CD4-positive, CD25-positive, alpha-beta regulatory T cell (primary cell): Measurements from ENCODE around the gene NACC2. TPM values are rescaled to one million over a fixed set of nuclear protein-coding genes. Genes with fewer than 3 reads are reported as not detected.
A peak's percentile ranks its signal among the peaks of the same experiment; 100 is the strongest.

Experiments used
- ATAC-seq, 2 donors: fragments of 150-1000 bp; cut with Tn5 transposase; one replicate each; pipeline ENCODE4 v1.10.0; 2021; ENCODE audit warnings: low read depth in 2 of 2, moderate number of reproducible peaks in 2 of 2, moderate library complexity in 1 of 2
- DNase-seq, 3 donors: peaks; one replicate each; pipeline versions ENCODE4 v3.0.0 to v3.0.0-alpha.2; 2012 to 2022; ENCODE audit warnings: mixed read lengths in 1 of 3
- H3K27ac ChIP-seq: one replicate; pipeline ENCODE4 v1.7.0; 2013; ENCODE audit warnings: mild to moderate bottlenecking, low read length; ENCODE audit not compliant: insufficient read depth, poor library complexity, severe bottlenecking
- H3K27me3 ChIP-seq: one replicate; pipeline ENCODE4 v1.7.0; 2013; ENCODE audit warnings: low read length; ENCODE audit not compliant: control insufficient read depth, insufficient read depth
- H3K36me3 ChIP-seq: one replicate; pipeline ENCODE4 v1.7.0; 2013; ENCODE audit warnings: mild to moderate bottlenecking, low read length, moderate library complexity; ENCODE audit not compliant: control insufficient read depth, insufficient read depth
- H3K4me1 ChIP-seq: 2 replicates; pipeline ENCODE4 v1.7.0; 2013; ENCODE audit warnings: mild to moderate bottlenecking, low read length; ENCODE audit not compliant: insufficient read depth, control insufficient read depth, poor library complexity, severe bottlenecking
- H3K4me3 ChIP-seq: one replicate; pipeline ENCODE4 v1.7.0; 2013; ENCODE audit warnings: low read depth, mild to moderate bottlenecking, low read length, moderate library complexity
- H3K9me3 ChIP-seq, 2 experiments: 1 replicate in 1 of 2; 2 replicates in 1 of 2; pipeline ENCODE4 v1.7.0; 2013; ENCODE audit warnings: low read length in 2 of 2, mild to moderate bottlenecking in 1 of 2, moderate library complexity in 1 of 2; ENCODE audit not compliant: control insufficient read depth in 2 of 2
- H3K27ac Mint-ChIP-seq, 3 donors: one replicate each; pipeline ENCODE4 v1.8.0; 2020 to 2022; ENCODE audit warnings: mild to moderate bottlenecking in 3 of 3, mixed read lengths in 3 of 3, moderate library complexity in 2 of 3
- H3K27me3 Mint-ChIP-seq: one replicate; pipeline ENCODE4 v1.8.0; 2022; ENCODE audit warnings: mild to moderate bottlenecking, mixed read lengths
- H3K36me3 Mint-ChIP-seq: one replicate; pipeline ENCODE4 v1.8.0; 2020; ENCODE audit warnings: mixed read lengths
- H3K4me1 Mint-ChIP-seq, 4 donors: one replicate each; pipeline ENCODE4 v1.8.0; 2020 to 2022; ENCODE audit warnings: mixed read lengths in 4 of 4, mild to moderate bottlenecking in 1 of 4
- H3K4me3 Mint-ChIP-seq, 4 donors: one replicate each; pipeline ENCODE4 v1.8.0; 2020 to 2022; ENCODE audit warnings: mild to moderate bottlenecking in 4 of 4, mixed read lengths in 4 of 4, moderate library complexity in 3 of 4
- H3K9me3 Mint-ChIP-seq, 7 donors: one replicate each; pipeline ENCODE4 v1.8.0; 2020 to 2022; ENCODE audit warnings: mixed read lengths in 7 of 7, mild to moderate bottlenecking in 3 of 7, moderate library complexity in 2 of 7
- polyA plus RNA-seq, 4 donors: library from polyadenylated mRNA; unstranded; fragments of 300-500 nt; fragmentation: Illumina TruSeq; gene quantifications; one replicate each; pipeline ENCODE4 v1.2.3, GENCODE V29; 2021
- total RNA-seq: library from RNA; stranded (reverse); gene quantifications from one replicate; pipeline ENCODE4 v1.2.3, GENCODE V29; 2022

The NACC2 gene
- total and polyA plus RNA-seq, 5 donors from 2014 or later: 0.76 to 4.8 (median 1.0) TPM

- H3K27ac Mint-ChIP-seq: no peak overlapping the region
- H3K4me1 ChIP-seq: peaks cover 25% of the 10 kb centered on the region
- no peaks in the 10 kb centered on the region for H3K9me3 Mint-ChIP-seq
- H3K27ac ChIP-seq: no peak overlapping the region
- ATAC-seq: no peak
- no peaks in the 10 kb centered on the region for H3K27me3 ChIP-seq
- H3K27me3 Mint-ChIP-seq: peaks cover 5% of the 10 kb centered on the region
- no peaks in the 10 kb centered on the region for H3K36me3 Mint-ChIP-seq
- H3K4me3 Mint-ChIP-seq: peak overlapping the region in 2 of 4 donors; percentile 15 to 87
- H3K4me1 Mint-ChIP-seq: peaks cover 4 to 24% (median 7%) of the 10 kb centered on the region in 4 donors
- no peaks in the 10 kb centered on the region for H3K36me3 ChIP-seq
- DNase-seq: no peak
- H3K9me3 ChIP-seq: no peaks in the 10 kb centered on the region
- no peak overlapping the region for H3K4me3 ChIP-seq
Measured at GRCh38 chr9:136092353-136092650, 2.8 kb downstream of the NACC2 start.

GRCh38 chr9:136091582-136092352 lies 3.3 kb downstream of the NACC2 start:
- Histone ChIP-seq H3K9me3 (no peaks in the 10 kb centered on the region), H3K4me3 (no peak overlapping the region), H3K36me3 (no peaks in the 10 kb centered on the region), H3K27me3 (no peaks in the 10 kb centered on the region), H3K4me1 (peaks cover 25% of the 10 kb centered on the region), H3K27ac (no peak overlapping the region)
- ATAC-seq (no peak), DNase-seq (no peak)
- peak overlapping the region in 3 of 4 donors; percentile 41 to 87 (median 58) for H3K4me3 Mint-ChIP-seq
- H3K9me3 Mint-ChIP-seq: no peaks in the 10 kb centered on the region
- H3K4me1 Mint-ChIP-seq: peaks cover 4 to 24% (median 7%) of the 10 kb centered on the region in 4 donors
- H3K27ac Mint-ChIP-seq: peak overlapping the region in 1 of 3 donors; percentile 56
- H3K27me3 Mint-ChIP-seq: peaks cover 5% of the 10 kb centered on the region
- no peaks in the 10 kb centered on the region for H3K36me3 Mint-ChIP-seq

GRCh38 chr9:136090768-136091581 lies 4.1 kb downstream of the NACC2 start:
- Mint-ChIP-seq H3K27ac (peak overlapping the region in 1 of 3 donors; percentile 56), H3K36me3 (no peaks in the 10 kb centered on the region), H3K4me3 (peak overlapping the region in 1 of 4 donors; percentile 84), H3K4me1 (peaks cover 4 to 20% (median 7%) of the 10 kb centered on the region in 4 donors), H3K9me3 (no peaks in the 10 kb centered on the region), H3K27me3 (peaks cover 5% of the 10 kb centered on the region)
- ATAC-seq (no peak), DNase-seq (no peak)
- H3K36me3 ChIP-seq: no peaks in the 10 kb centered on the region
- no peak overlapping the region for H3K27ac ChIP-seq
- H3K4me1 ChIP-seq: peaks cover 21% of the 10 kb centered on the region
- H3K9me3 ChIP-seq: no peaks in the 10 kb centered on the region
- no peaks in the 10 kb centered on the region for H3K27me3 ChIP-seq
- H3K4me3 ChIP-seq: no peak overlapping the region

GRCh38 chr9:136090056-136090735 lies 4.9 kb downstream of the NACC2 start:
- no peak for DNase-seq
- Mint-ChIP-seq H3K9me3 (no peaks in the 10 kb centered on the region), H3K27me3 (peaks cover 5% of the 10 kb centered on the region), H3K27ac (no peak overlapping the region), H3K36me3 (no peaks in the 10 kb centered on the region), H3K4me3 (peak overlapping the region in 2 of 4 donors; percentile 27 to 61), H3K4me1 (peaks cover 4 to 20% (median 7%) of the 10 kb centered on the region in 4 donors)
- no peak overlapping the region for H3K27ac ChIP-seq
- no peaks in the 10 kb centered on the region for H3K27me3 ChIP-seq
- no peak for ATAC-seq
- no peaks in the 10 kb centered on the region for H3K36me3 ChIP-seq
- H3K4me1 ChIP-seq: peaks cover 17% of the 10 kb centered on the region
- H3K4me3 ChIP-seq: no peak overlapping the region
- no peaks in the 10 kb centered on the region for H3K9me3 ChIP-seq

GRCh38 chr9:136089697-136090045 lies 5.4 kb downstream of the NACC2 start:
- Histone ChIP-seq H3K9me3 (no peaks in the 10 kb centered on the region), H3K27ac (no peak overlapping the region), H3K4me3 (no peak overlapping the region), H3K27me3 (no peaks in the 10 kb centered on the region), H3K4me1 (peaks cover 17% of the 10 kb centered on the region), H3K36me3 (no peaks in the 10 kb centered on the region)
- H3K27me3 Mint-ChIP-seq: peaks cover 5% of the 10 kb centered on the region
- no peak for ATAC-seq
- H3K36me3 Mint-ChIP-seq: no peaks in the 10 kb centered on the region
- H3K27ac Mint-ChIP-seq: no peak overlapping the region
- peaks cover 4 to 22% (median 8%) of the 10 kb centered on the region in 4 donors for H3K4me1 Mint-ChIP-seq
- peak in 2 of 3 donors; percentile 47 to 54 for DNase-seq
- H3K4me3 Mint-ChIP-seq: peak overlapping the region in 2 of 4 donors; percentile 27 to 61
- no peaks in the 10 kb centered on the region for H3K9me3 Mint-ChIP-seq

- no peak for DNase-seq
- Mint-ChIP-seq H3K27ac (no peak overlapping the region), H3K36me3 (no peaks in the 10 kb centered on the region), H3K4me1 (peaks cover 4 to 27% (median 11%) of the 10 kb centered on the region in 4 donors), H3K9me3 (no peaks in the 10 kb centered on the region), H3K27me3 (peaks cover 5% of the 10 kb centered on the region), H3K4me3 (no peak overlapping the region)
- Histone ChIP-seq H3K36me3 (no peaks in the 10 kb centered on the region), H3K9me3 (no peaks in the 10 kb centered on the region), H3K27me3 (no peaks in the 10 kb centered on the region), H3K4me3 (no peak overlapping the region), H3K4me1 (peaks cover 13% of the 10 kb centered on the region), H3K27ac (no peak overlapping the region)
- no peak for ATAC-seq
Measured at GRCh38 chr9:136088939-136089696, 6.0 kb downstream of the NACC2 start.

GRCh38 chr9:136088481-136088938 lies 6.6 kb downstream of the NACC2 start:
- H3K4me3 ChIP-seq: no peak overlapping the region
- H3K4me3 Mint-ChIP-seq: no peak overlapping the region
- H3K27ac ChIP-seq: no peak overlapping the region
- no peaks in the 10 kb centered on the region for H3K27me3 ChIP-seq
- ATAC-seq (no peak), DNase-seq (no peak)
- H3K27me3 Mint-ChIP-seq: peaks cover 5% of the 10 kb centered on the region
- H3K4me1 ChIP-seq: peaks cover 8% of the 10 kb centered on the region
- no peaks in the 10 kb centered on the region for H3K9me3 ChIP-seq
- H3K4me1 Mint-ChIP-seq: peaks cover 4 to 24% (median 11%) of the 10 kb centered on the region in 4 donors
- no peaks in the 10 kb centered on the region for H3K36me3 ChIP-seq
- no peaks in the 10 kb centered on the region for H3K36me3 Mint-ChIP-seq
- no peak overlapping the region for H3K27ac Mint-ChIP-seq
- no peaks in the 10 kb centered on the region for H3K9me3 Mint-ChIP-seq
